CD4-positive, alpha-beta T cell treated with Interleukin-10 for 1 hour (primary cell): Measurements from ENCODE around the gene TIAM1.

ENCODE experiments used
- DNase-seq: peaks from one replicate; pipeline ENCODE4 v3.0.0-alpha.2; 2020

Gene TIAM1

DNA sequence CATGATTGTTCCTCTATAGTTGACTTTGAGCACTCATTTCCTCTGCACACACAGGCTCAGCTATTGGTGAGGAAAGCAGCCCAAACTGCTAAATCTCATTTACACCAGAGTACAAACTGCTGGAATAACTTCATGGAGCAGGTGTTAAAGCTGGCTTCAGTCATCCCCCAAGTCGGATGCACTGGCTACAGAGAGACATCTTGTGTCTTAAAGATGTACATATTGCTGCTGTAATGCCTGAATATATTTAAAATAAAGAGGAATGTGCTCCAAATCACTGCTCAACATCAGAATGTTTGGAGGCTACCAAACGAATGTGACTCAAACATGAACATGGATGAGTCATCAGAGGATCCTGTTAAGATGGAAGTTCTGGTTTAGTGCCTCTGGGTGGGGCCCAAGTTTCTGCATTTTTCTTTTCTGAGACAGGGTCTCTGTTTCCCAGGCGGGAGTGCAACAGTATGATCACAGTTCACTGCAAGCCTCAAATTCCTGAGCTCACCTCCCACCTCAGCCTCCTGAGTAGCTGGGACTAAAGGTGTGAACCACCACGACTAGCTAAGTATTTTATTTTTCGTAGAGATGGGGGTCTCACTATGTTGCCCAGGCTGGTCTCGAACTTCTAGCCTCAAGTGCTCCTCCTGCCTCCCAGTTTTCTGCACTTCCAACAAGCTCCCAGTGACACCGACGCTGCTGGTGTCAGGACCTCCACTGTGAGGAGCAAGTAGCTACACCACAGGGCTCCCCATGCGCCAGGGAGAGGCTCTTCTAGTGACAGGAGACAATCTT is 226.7 kb downstream of the TIAM1 start:
- DNase-seq = no peak

DNA sequence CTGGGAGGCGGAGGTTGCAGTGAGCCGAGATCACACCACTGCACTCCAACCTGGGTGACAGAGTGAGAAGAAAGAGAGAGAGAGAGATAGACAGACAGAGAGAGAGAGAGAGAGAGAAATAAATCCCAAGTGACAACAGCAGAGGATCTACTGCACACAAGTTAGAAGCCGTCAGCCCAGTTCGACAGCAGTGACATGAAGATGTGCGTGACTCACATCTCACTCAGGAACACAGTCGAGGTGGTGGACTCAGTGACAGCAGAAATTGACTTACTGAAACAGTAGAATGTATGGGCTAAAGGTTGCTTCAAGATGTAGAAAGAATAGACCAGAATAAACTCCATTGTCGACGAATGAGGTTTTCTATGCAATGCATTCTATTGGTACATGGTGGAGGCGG is 228.8 kb downstream of the TIAM1 start:
- DNase-seq = no peak

- DNase-seq = no peak
Observed at GRCh38 chr21:31111093-31111492, 233.0 kb downstream of the TIAM1 start.

DNA sequence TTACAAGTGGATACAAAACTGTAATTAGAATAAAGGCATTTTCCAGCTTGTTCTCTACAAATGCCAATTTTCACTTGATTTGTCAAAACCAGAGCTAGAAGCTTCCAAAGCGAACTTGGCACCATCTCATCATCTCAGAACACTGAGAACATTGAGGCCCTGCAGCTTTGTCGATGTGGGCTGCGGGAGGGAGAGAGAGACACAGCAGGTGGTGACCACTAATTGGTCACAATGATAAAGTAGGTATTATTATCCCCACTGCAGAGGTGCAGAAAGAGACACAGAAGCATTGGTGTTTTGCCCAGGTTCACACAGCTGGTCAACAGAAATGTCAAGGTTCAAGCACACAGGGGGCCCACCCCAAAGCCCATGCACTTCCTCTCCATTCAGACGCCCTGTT is 233.6 kb downstream of the TIAM1 start:
- no peak for DNase-seq

DNA sequence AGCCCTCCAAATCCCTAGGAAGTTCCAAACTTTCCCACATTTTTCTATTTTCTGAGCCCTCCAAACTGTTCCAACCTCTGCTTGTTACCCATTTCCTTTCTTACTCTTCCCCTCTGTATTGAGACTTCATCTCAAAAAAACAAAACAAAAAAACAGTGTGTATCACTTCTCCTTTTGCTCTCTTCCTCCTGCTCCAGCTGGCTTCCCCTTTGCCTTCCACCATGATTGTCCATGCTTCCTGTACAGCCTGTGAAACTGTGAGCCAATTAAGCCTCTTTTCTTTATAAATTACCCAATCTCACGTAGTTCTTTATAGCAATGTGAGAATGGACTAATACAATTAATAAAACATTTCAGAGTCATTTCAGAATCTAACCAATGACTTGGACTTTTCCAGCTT is 236.2 kb downstream of the TIAM1 start:
- no peak for DNase-seq

- DNase-seq = no peak
Observed at GRCh38 chr21:31107176-31107785, 236.8 kb downstream of the TIAM1 start.

GRCh38 chr21:31103571-31104265 is 240.3 kb downstream of the TIAM1 start:
- no peak for DNase-seq

GRCh38 chr21:31103163-31103562 is 240.9 kb downstream of the TIAM1 start:
- DNase-seq = no peak

DNA sequence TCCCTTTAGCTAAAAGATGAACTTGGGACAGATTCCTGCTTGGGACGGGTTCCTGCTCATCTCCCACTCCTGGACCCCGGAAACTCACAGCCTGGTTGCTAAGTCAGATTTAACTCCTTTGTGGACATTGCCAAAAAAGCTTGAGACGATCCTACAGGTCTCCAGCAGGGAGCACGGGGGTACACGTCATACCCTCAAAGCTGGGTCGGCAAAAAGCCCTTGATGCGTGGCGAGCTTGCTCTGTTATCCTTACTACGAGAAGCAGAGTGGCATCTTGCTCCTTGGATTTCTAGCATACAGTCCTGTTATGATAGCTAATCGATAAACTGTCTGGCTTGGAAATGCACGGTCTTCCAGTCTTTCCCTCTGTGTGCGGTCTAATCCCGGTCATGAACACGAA is 244.9 kb downstream of the TIAM1 start:
- no peak for DNase-seq

- DNase-seq = peak; percentile 76
Observed at GRCh38 chr21:31098576-31099005, 245.5 kb downstream of the TIAM1 start.

DNA sequence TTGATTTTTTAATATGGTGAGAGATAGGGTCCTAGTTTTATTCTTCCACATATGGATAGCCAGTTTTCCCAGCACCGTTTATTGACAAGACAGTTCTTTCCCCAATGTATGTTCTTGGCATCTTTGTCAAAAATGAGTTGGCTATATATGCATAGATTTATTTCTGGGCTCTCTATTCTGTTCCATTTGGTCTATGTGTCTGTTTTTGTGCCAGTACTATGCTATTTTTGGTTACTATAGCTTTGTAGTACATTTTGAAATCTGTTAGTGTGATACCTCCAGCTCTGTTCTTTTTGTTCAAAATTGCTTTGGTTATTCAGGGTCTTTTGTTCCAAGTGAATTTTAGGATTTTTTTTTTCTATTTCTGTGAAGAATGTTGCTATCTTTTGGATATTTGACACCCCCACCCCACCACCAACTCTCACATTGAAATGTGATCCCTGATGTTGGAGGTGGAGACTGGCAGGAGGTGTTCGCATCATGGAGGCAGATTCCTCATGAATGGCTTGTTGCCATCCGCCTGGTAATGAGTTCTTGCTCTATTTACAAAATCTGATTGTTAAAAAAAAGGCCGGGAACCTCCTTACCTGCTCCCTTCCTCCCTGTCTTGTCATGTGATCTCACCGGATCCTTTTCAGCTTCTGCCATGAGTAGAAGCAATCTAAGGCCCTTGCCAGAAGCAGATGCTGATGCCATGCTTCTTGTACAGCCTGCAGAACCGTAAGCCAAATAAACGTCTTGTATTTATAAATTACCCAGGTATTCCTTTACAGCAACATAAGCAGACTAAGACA is 251.0 kb downstream of the TIAM1 start:
- DNase-seq = no peak

DNA sequence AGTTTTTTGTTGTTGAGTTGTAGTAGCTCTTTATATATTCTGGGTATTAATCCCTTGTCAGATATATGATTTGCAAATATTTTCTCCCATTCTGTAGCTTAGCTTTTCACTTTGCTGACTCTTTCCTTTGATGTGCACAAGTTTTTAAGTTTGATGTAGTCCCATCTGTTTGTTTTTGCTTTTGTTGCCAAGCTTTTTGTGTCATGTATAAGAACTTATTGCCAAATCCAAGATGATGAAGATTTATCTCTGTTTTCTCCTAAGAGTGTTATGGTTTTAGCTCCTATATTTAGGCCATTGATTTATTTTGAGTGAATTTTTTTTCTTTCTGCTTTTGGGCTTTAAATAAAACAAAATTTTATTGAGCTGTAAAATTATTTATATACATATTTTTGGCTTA is 253.7 kb downstream of the TIAM1 start:
- no peak for DNase-seq

DNA sequence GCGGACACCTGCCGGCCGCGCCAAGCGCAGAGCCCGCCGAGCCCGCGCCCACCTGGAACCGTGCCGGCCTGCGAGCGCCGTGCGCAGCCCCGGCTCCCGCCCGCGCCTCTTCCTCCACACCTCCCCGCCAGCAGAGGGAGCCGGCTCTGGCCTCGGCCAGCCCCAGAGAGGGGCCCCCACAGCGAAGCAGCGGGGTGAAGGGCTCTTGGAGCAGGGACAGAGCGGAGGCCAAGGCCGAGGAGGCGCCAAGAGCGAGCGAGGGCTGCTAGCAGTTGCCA is 255.6 kb downstream of the TIAM1 start:
- DNase-seq = no peak

GRCh38 chr21:31087639-31088473 is 256.2 kb downstream of the TIAM1 start:
- DNase-seq = no peak

DNA sequence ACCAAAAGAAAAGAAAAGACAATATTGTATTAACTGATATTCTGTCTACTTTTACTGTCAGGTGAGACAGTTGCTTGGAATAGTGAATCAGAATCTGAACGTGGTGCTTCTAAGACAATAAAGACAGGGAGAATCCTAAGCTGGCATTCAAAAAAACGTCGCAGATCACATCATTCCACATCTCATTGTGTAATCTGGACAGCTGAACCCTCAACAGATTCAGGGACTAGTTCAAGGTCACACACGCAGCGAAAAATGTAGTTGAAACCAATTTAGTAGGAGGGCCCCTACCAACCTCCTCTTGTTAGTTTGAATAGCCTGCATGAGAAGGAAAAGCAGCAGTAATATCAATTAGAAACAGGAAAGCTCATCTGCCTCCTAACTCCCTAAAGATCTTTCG is 259.4 kb downstream of the TIAM1 start:
- no peak for DNase-seq

- DNase-seq = no peak
Observed at GRCh38 chr21:31078796-31079195, 265.3 kb downstream of the TIAM1 start.

GRCh38 chr21:31078216-31078615 is 265.8 kb downstream of the TIAM1 start:
- DNase-seq = no peak

- no peak for DNase-seq
Observed at GRCh38 chr21:31075848-31076247, 268.2 kb downstream of the TIAM1 start.

- no peak for DNase-seq
Observed at GRCh38 chr21:31072533-31072932, 271.5 kb downstream of the TIAM1 start.
